GM10248 (cell line): ENCODE results near the gene ZP1.
A peak's percentile ranks its signal among the peaks of the same experiment; 100 is the strongest.

Source experiments
- CTCF ChIA-PET: fragments of 300-600 bp; sonication (Branson Sonifier 250); formaldehyde crosslinking; extraction: SDS; loops from one replicate; lab custom pipeline; 2021; ENCODE audit warnings: antibody characterized with exemption; lab: Yijun Ruan, JAX
- POLR2A ChIA-PET: fragments of 350-650 bp; sonication (Branson Sonifier 250); formaldehyde crosslinking; extraction: SDS; loops from one replicate; lab custom pipeline; 2020; ENCODE audit warnings: antibody characterized with exemption; lab: Yijun Ruan, JAX
- DNase-seq: peaks from one replicate; pipeline ENCODE4 v3.0.0; 2012; ENCODE audit errors: extremely low spot score
- TF ChIP-seq, protein P1 (sequence below): IDR thresholded peaks from 2 replicates; pipeline ENCODE4 v1.5.1; 2012; ENCODE audit warnings: mild to moderate bottlenecking, low read depth; ENCODE audit errors: extremely low read depth, missing control alignments, control extremely low read depth

ZP1 gene

DNA sequence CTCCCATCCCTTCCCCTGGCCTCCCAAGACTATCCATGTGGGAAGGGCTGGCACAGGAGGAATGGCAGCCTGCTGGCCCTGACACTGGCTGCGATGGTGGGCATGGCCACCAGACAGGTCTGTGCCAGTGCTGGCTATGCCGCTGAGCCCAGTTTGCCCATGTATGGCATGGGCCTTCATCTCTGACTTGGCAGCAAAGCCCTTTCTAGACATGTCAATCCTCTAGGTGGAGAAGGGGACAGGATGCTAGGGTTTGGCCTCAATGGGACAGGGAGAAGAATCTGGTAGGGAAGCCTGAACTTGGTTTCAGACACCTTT is 8.8 kb downstream of the ZP1 start:
- TF ChIP-seq, protein P1, sequence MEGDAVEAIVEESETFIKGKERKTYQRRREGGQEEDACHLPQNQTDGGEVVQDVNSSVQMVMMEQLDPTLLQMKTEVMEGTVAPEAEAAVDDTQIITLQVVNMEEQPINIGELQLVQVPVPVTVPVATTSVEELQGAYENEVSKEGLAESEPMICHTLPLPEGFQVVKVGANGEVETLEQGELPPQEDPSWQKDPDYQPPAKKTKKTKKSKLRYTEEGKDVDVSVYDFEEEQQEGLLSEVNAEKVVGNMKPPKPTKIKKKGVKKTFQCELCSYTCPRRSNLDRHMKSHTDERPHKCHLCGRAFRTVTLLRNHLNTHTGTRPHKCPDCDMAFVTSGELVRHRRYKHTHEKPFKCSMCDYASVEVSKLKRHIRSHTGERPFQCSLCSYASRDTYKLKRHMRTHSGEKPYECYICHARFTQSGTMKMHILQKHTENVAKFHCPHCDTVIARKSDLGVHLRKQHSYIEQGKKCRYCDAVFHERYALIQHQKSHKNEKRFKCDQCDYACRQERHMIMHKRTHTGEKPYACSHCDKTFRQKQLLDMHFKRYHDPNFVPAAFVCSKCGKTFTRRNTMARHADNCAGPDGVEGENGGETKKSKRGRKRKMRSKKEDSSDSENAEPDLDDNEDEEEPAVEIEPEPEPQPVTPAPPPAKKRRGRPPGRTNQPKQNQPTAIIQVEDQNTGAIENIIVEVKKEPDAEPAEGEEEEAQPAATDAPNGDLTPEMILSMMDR: no peak
- POLR2A ChIA-PET: no interaction called here
- CTCF ChIA-PET: interaction anchor here (1.1 to 5.1 kb wide), 5 partner anchors 10 to 22 kb away, joined by 3 to 24 read pairs (median 6); no protein-coding TSS in a partner anchor
- DNase-seq: no peak

DNA sequence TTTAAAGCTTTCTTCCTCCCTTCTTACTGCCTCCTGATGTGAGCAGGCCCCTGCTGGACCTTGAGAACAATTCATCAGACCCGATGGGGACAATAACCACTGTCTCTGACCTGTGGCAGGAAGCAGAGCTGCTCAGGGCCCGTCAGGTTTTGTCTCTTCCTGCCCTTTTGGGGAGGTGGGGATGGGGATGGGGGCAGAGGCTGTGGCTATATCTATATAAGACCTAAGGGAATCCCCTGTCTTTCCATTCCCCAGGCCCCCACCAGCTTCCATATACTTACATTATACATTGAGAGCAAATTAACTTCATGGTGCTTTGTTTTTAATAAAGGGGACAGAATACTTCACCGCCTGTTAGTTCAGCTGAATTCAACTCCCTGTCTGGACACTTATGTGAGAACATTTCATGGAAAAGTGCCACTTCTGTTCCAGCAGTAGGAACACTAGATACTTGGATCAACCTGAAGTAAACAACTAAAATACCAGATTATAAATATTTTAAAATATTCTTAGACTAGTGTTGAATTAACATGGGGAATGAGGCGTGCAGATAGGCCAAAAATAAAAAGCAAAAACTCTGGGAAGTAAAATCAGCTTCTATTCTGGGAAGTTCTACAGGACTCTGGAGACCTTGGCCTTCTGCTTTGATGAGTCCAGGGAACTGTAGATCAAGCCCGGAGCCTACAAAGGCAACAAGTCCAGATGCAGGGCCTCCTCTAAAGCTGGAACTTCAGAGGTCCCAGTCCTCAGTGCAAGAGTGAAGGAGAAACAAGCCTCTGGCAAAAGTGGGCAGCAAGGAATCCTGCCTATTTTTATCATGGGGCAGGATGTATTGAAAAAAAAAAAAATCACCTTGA is 11.1 kb downstream of the ZP1 start:
- ChIA-PET POLR2A (interaction anchor here (0.5 kb wide), 1 partner anchor 17 kb away, joined by 3 read pairs; no protein-coding TSS in a partner anchor), CTCF (interaction anchor here (1.0 to 5.1 kb wide), 3 partner anchors 9 to 20 kb away, joined by 3 to 24 read pairs (median 4); no protein-coding TSS in a partner anchor)
- TF ChIP-seq, protein P1: no peak
- DNase-seq: no peak

DNA sequence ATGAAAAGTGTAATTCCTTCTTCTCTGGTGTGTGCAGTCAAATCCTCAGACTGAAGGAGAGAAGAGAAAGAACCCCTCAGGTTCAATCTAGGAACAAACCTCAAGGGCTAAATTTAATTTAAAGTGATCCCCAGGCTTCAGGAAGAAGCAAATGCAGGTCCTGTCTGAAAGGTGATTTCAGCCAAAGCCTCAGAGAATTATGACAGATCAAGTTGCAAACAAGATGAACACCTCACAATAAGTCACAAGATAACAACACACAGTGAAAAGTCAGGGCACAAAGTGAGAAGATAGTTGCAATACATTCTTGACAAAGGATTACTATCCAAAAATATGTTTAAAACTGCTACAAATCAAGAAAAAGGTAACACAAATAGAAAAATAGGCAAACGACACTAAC is 11.8 kb downstream of the ZP1 start:
- no peak for DNase-seq
- CTCF ChIA-PET: interaction anchor here (1.5 to 5.1 kb wide), 2 partner anchors 8 to 20 kb away, joined by 4 to 24 read pairs; no protein-coding TSS in a partner anchor
- TF ChIP-seq, protein P1: no peak
- POLR2A ChIA-PET: no interaction called here

DNA sequence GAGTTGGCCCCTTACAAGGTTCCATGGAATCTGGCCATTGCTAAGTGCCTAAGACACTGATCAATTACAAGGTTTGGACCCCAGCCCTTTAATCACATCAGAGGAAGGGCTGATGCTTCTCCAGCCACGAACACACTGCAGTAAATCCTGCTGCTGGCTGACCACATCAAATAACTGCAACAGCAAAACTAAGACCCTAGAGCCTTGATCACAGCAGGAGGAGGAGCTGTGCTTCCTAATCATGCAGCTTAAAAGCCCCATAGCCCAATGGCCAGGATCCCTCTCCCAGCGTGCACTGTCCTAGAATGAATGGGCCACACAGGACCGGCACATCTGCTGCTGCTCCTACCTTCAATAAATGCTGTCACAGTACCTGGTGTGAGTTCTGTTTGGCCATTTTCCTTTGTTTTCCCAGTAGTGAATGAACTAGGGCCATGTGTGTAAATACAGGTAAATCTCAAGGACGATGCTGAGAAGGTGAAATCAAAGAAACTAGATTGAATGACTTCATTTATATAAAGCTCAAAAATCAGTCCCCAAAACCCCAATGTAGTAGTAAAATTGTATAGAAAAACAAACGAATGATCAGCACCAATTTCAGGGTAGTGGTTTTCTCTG is 12.7 kb downstream of the ZP1 start:
- ChIA-PET POLR2A (no interaction called here), CTCF (interaction anchor here (1.3 to 2.3 kb wide), 4 partner anchors 9 to 49 kb away, joined by 3 to 9 read pairs (median 5); no protein-coding TSS in a partner anchor)
- TF ChIP-seq, protein P1: no peak
- DNase-seq: no peak

DNA sequence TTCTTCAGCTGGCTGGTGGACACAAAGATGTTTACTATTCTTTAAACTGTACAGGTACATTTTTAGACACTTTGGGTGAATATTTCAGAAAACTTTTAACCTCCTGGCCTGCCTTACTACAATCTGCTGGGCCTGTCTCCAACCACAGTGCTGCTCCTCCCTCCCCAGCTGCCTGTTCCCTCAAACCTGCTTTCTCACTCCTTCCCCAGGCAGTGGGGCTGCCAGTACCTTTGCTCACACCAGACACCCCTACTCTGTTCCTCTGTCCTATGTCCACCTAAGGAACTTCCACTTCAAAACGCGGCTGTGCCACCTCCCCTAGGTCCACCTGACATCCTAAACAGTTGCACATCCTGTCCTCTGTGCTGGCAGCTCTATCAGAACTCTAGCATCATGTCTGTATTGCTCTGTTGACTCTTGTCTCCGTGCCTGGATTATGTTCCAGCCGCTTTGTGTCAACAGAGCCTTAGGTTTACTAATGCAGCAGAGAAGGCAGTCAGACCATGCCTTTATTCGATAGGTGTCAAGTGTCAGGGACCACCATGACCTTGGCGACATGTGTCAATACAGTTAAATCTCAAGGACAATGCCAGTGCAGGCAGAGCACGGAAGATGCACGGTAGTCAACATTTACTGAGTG is 13.4 kb downstream of the ZP1 start:
- POLR2A ChIA-PET: no interaction called here
- CTCF ChIA-PET: interaction anchor here (1.3 to 2.3 kb wide), 4 partner anchors 9 to 49 kb away, joined by 3 to 9 read pairs (median 5); no protein-coding TSS in a partner anchor
- DNase-seq: no peak
- TF ChIP-seq, protein P1: no peak

DNA sequence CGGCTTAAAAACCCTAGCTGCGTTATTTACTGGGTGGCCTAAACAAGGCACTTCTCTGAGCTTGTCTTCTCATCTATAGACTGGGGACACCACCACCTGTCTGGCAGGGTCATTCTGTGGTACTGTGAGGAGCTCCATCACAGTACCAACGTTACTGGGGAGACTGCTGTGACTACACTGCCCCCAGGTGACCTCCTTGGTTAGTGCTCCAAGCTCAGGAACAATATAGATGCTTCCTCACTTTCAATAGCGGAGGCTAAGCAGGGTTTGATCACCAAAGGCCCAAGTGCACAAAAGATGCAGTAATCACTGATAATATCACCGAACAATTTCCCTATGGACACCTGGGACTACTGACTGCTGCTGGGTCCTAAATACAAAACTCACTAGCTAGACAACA is 20.2 kb downstream of the ZP1 start:
- POLR2A ChIA-PET: no interaction called here
- CTCF ChIA-PET: interaction anchor here (0.6 to 7.6 kb wide), 26 partner anchors 8 to 622 kb away, joined by 3 to 129 read pairs (median 6); partner anchors contain the start of gene PTGDR2
- no peak for DNase-seq
- TF ChIP-seq, protein P1: peak; percentile 59
